ENCODE measurements around the gene PDE4D.

PDE4D gene

DNA sequence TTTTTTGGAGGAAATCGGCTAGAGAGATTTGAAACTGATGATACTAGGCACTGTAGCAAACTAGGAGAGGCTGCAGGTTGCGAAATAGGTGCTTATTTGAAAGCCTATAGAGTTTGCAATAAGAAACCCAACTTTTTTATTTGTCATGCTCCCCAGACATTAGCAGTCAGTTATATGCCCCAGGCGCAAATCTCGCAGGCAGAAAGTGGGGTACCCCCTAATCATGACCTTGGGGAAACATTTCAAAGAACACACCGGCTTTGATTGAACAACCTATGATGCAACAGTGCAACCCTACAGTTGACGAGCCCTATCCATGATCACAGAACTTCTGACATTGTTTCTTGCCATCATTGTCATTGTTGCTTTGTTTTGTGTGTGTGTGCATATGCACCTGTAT, 800.2 kb downstream of the PDE4D start:
- no peak for DNase-seq (ENCODE audit: insufficient read length)
- TF ChIP-seq POLR2A (IDR thresholded peaks at IDR 0.05; ENCODE audit: low read depth, low read length) (no peak), POLR2AphosphoS5 (IDR thresholded peaks at IDR 0.05; ENCODE audit: low read depth, low read length) (no peak), TAF1 (IDR thresholded peaks at IDR 0.05; ENCODE audit: borderline replicate concordance, low read depth, low read length) (no peak)
- no peak for FAIRE-seq

DNA sequence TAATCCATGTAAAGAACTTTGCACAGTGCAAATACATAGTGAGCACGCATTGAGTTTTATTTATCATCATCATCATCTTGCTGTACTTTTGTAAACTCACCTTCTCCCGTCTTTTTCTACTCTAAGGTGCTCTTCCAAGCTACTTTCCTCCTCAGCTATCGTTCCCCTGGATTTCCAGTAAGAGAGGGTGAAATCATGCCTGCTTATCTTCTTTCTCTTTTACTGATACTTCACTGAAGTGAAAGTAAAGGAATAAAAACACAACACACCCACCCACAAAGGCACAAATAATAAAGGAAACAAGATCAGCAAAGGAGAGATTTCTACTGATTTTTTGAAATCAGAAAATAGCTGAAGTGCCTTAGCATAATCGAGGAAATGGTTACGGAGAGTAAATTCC, 800.8 kb downstream of the PDE4D start:
- TF ChIP-seq POLR2A (IDR thresholded peaks at IDR 0.05; ENCODE audit: low read depth, low read length) (no peak), TAF1 (IDR thresholded peaks at IDR 0.05; ENCODE audit: borderline replicate concordance, low read depth, low read length) (no peak), POLR2AphosphoS5 (IDR thresholded peaks at IDR 0.05; ENCODE audit: low read depth, low read length) (no peak)
- FAIRE-seq (peak; percentile 14), DNase-seq (ENCODE audit: insufficient read length) (no peak)

- DNase-seq (ENCODE audit: insufficient read length) (no peak), FAIRE-seq (no peak)
- TF ChIP-seq TAF1 (IDR thresholded peaks at IDR 0.05; ENCODE audit: borderline replicate concordance, low read depth, low read length) (no peak), POLR2AphosphoS5 (IDR thresholded peaks at IDR 0.05; ENCODE audit: low read depth, low read length) (no peak), POLR2A (IDR thresholded peaks at IDR 0.05; ENCODE audit: low read depth, low read length) (no peak)
These were observed 801.6 kb downstream of the PDE4D start for GRCh38 chr5:59091965-59092364.

- no peak for DNase-seq (ENCODE audit: insufficient read length)
- FAIRE-seq: no peak
- TF ChIP-seq POLR2A (IDR thresholded peaks at IDR 0.05; ENCODE audit: low read depth, low read length): no peak
- TF ChIP-seq POLR2AphosphoS5 (IDR thresholded peaks at IDR 0.05; ENCODE audit: low read depth, low read length): no peak
- no peak for TF ChIP-seq TAF1 (IDR thresholded peaks at IDR 0.05; ENCODE audit: borderline replicate concordance, low read depth, low read length)
These were observed 803.2 kb downstream of the PDE4D start for GRCh38 chr5:59090323-59090722.

DNA sequence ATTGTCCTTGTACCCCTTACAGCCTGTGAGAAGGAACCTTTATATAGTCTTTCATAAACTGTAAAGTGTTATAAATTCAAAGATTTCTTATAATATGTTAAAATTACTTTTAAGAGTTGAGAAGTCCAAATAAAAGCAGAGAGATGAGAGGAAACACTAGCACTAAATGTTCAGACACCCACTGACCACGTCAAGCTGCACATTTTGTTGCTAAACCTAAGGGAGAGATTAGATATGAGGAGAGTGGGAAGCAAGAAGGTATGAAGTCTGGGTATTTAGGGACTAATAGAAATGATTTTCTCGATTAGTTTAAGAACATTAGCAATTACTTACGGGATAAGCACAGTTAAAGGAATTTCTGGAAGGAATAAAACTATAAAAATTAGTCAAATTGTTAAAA, 803.8 kb downstream of the PDE4D start:
- no peak for FAIRE-seq
- DNase-seq (ENCODE audit: insufficient read length): no peak
- TF ChIP-seq TAF1 (IDR thresholded peaks at IDR 0.05; ENCODE audit: borderline replicate concordance, low read depth, low read length) (no peak), POLR2A (IDR thresholded peaks at IDR 0.05; ENCODE audit: low read depth, low read length) (no peak), POLR2AphosphoS5 (IDR thresholded peaks at IDR 0.05; ENCODE audit: low read depth, low read length) (no peak)

GRCh38 chr5:59088546-59088945, 805.0 kb downstream of the PDE4D start:
- TF ChIP-seq POLR2A (IDR thresholded peaks at IDR 0.05; ENCODE audit: low read depth, low read length): no peak
- TF ChIP-seq TAF1 (IDR thresholded peaks at IDR 0.05; ENCODE audit: borderline replicate concordance, low read depth, low read length): no peak
- no peak for TF ChIP-seq POLR2AphosphoS5 (IDR thresholded peaks at IDR 0.05; ENCODE audit: low read depth, low read length)
- FAIRE-seq: no peak

DNA sequence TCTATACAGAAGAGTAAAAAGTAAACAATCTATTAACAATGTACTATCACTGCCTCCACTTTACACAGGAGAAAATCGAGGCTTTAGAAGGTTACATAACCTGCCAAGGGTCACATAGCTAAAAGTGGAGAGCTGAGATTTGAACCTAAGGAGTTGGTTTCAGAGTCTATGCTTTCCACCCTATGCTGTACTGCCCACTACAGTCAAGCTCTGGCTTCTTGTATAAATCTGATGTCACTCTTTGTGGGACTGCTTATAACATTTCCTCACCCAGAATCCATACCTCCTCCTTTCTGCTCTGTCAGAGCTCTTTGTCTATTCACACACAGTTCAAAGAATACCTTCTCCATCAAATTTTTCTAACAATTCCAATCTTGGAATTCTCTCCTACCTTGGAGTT, 807.5 kb downstream of the PDE4D start:
- TF ChIP-seq POLR2AphosphoS5 (IDR thresholded peaks at IDR 0.05; ENCODE audit: low read depth, low read length) (no peak), POLR2A (IDR thresholded peaks at IDR 0.05; ENCODE audit: low read depth, low read length) (no peak), TAF1 (IDR thresholded peaks at IDR 0.05; ENCODE audit: borderline replicate concordance, low read depth, low read length) (no peak)
- DNase-seq (ENCODE audit: insufficient read length) (no peak), FAIRE-seq (no peak)

More at GRCh38 chr5:59088546-59088945, 805.0 kb downstream of the PDE4D start:
- no peak for DNase-seq (ENCODE audit: insufficient read length)

GRCh38 chr5:59081693-59082092, 811.8 kb downstream of the PDE4D start:
- DNase-seq (ENCODE audit: insufficient read length) (no peak), FAIRE-seq (no peak)
- no peak for TF ChIP-seq POLR2AphosphoS5 (IDR thresholded peaks at IDR 0.05; ENCODE audit: low read depth, low read length)
- TF ChIP-seq POLR2A (IDR thresholded peaks at IDR 0.05; ENCODE audit: low read depth, low read length): no peak
- TF ChIP-seq TAF1 (IDR thresholded peaks at IDR 0.05; ENCODE audit: borderline replicate concordance, low read depth, low read length): no peak

DNA sequence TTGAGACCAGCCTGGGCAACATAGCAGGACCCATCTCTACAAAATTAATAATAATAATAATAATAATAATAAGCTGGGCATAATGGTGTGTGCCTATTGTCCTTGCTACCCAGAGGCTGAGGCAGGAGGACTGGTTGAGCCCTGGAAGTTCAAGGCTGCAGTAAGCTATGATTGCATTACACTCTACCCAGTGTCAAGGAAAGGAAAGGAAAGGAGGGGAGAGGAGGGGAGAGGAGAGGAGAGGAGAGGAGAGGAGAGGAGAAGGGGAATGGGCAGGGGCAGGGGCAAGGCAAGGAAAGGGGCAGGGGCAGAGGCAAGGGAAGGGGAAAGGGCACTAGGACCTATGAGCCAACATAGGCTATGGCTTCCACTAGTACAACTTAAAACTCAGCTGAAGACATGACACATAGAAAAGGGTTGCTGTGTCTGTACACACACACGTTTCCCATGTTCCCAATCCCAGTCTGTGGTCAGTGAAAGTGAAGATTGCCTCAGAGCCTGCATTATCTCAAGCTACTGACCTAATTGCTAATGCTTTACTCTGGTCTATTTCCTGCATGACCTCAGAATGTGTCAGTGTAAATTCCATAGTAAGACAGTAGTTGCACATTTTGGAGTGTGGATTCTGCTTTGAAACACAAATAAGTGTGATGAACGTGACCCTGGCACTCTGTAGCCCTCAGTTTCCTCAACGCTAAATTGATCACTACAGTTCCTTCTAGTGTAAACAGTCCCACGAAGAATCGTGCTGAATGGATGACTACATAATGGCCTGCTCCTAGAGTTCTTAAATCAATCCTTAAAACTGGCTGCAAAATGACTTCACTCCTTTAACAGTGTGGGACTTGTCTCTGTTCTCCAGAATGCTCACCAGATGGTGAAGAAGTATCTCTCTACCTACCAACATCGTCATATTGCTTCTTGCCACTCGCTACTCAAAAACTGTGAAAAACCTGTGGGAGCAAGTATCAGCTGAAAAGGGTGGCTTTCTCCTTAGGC, 813.6 kb downstream of the PDE4D start:
- no peak for TF ChIP-seq TAF1 (IDR thresholded peaks at IDR 0.05; ENCODE audit: borderline replicate concordance, low read depth, low read length)
- TF ChIP-seq POLR2AphosphoS5 (IDR thresholded peaks at IDR 0.05; ENCODE audit: low read depth, low read length): no peak
- no peak for TF ChIP-seq POLR2A (IDR thresholded peaks at IDR 0.05; ENCODE audit: low read depth, low read length)
- DNase-seq (ENCODE audit: insufficient read length): no peak
- no peak for FAIRE-seq

GRCh38 chr5:59071755-59072549, 821.6 kb downstream of the PDE4D start:
- DNase-seq (ENCODE audit: insufficient read length): no peak
- TF ChIP-seq POLR2A (IDR thresholded peaks at IDR 0.05; ENCODE audit: low read depth, low read length): no peak
- TF ChIP-seq TAF1 (IDR thresholded peaks at IDR 0.05; ENCODE audit: borderline replicate concordance, low read depth, low read length): no peak
- no peak for TF ChIP-seq POLR2AphosphoS5 (IDR thresholded peaks at IDR 0.05; ENCODE audit: low read depth, low read length)
- no peak for FAIRE-seq

DNA sequence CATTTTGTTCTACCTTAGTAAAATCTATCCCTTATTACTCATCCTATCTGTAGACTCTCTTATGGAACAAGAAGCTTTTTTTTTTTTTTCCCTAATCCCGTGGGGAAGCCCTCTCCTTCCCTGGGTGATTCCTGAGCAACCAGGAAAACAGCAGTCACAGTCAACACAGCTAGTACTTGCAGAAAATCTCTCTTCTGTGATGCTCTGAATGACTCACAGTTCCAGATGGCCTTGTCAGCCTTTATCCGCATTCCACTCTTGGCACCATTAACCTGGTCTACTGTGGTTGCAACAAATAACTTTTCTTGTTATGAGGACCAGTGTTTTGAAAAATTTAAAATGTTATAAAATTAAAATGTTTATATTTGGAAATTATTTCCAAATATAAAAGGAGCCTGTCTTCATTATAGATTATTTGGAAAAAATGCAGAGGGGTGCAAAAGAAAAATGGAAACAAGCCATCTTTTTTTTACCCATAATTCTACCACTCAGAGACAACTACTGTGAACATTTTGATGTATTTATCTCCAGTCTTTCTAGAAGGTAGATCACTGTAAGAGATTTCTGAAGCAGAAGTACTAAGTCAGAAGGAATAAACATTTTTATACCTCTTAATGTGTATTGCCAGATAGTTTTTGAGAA, 824.0 kb downstream of the PDE4D start:
- DNase-seq (ENCODE audit: insufficient read length) (no peak), FAIRE-seq (no peak)
- TF ChIP-seq POLR2A (IDR thresholded peaks at IDR 0.05; ENCODE audit: low read depth, low read length): no peak
- TF ChIP-seq TAF1 (IDR thresholded peaks at IDR 0.05; ENCODE audit: borderline replicate concordance, low read depth, low read length): no peak
- TF ChIP-seq POLR2AphosphoS5 (IDR thresholded peaks at IDR 0.05; ENCODE audit: low read depth, low read length): no peak
